Thyroid gland (tissue), 4 donors: Measurements from ENCODE around the gene MBD3. TPM values are rescaled to one million over a fixed set of nuclear protein-coding genes. Genes with fewer than 3 reads are reported as not detected.

Experiments used
- DNase-seq, 2 donors: peaks; one replicate each; pipeline ENCODE4 v3.0.0-alpha.2; 2019
- H3K27ac ChIP-seq, 3 donors: fragments of 200-600 bp; sonication (generic); 1 replicate in 2 of 3; 2 replicates in 1 of 3; pipeline ENCODE4 v1.5.1; 2016 to 2019; ENCODE audit warnings: mild to moderate bottlenecking in 1 of 3, moderate library complexity in 1 of 3
- H3K27me3 ChIP-seq: fragments of 200-600 bp; sonication (generic); one replicate; pipeline ENCODE4 v1.5.1; 2019
- H3K36me3 ChIP-seq, 2 donors: fragments of 200-600 bp; sonication (generic); one replicate each; pipeline ENCODE4 v1.5.1; 2016 to 2019
- H3K4me1 ChIP-seq, 2 donors: fragments of 200-600 bp; sonication (generic); one replicate each; pipeline ENCODE4 v1.5.1; 2017 to 2019
- H3K4me3 ChIP-seq, 3 donors: fragments of 200-600 bp; sonication (generic); replicated peaks in 1 of 3; 1 replicate in 2 of 3; 2 replicates in 1 of 3; pipeline ENCODE4 v1.5.1; 2016; ENCODE audit warnings: mild to moderate bottlenecking in 1 of 3
- H3K9me3 ChIP-seq: fragments of 200-600 bp; sonication (generic); one replicate; pipeline ENCODE4 v1.5.1; 2017
- CTCF ChIP-seq, 6 experiments: fragments of 200-600 bp in 3 of 6; fragments of 450-650 bp in 3 of 6; sonication (generic) in 3 of 6; IDR thresholded peaks; one replicate each; pipeline ENCODE4 v1.5.1; 2016 to 2019; ENCODE audit warnings: antibody characterized with exemption in 6 of 6, mild to moderate bottlenecking in 2 of 6, inconsistent platforms in 1 of 6, moderate library complexity in 1 of 6
- POLR2A ChIP-seq, 2 donors: fragments of 450-650 bp; IDR thresholded peaks; one replicate each; pipeline ENCODE4 v1.6.1; 2017; ENCODE audit warnings: antibody characterized with exemption in 2 of 2, mild to moderate bottlenecking in 2 of 2, moderate library complexity in 1 of 2
- WGBS, 2 donors: methylation state at CpG; one replicate each; pipeline ENCODE4 v1.1.5; 2017; 5-methylcytosine and 5-hydroxymethylcytosine counted together
- intact Hi-C: fragments of 100-400 bp; cut with DNase I; formaldehyde crosslinking; loops from one replicate; pipeline ENCODE4 v1.15.1; 2023
- total RNA-seq, 4 donors: library from RNA; depleted of rRNA; stranded (reverse); fragments of >200 nt; gene quantifications; one replicate each; pipeline ENCODE4 v1.2.3, GENCODE V29; 2016

The MBD3 gene
- total RNA-seq, 4 donors from 2014 or later = 58.2 to 149 (median 115) TPM

GRCh38 chr19:1609103-1609396, 16.4 kb upstream of the MBD3 start:
- 44 to 65% methylated on average over 6 to 10 of the region's 10 CpGs for WGBS, 2 donors
- H3K27me3 ChIP-seq = no peaks in the 10 kb centered on the region
- DNase-seq = no peak
- H3K9me3 ChIP-seq = no peaks in the 10 kb centered on the region
- intact Hi-C loops = no loop called here
- no peak overlapping the region for H3K27ac ChIP-seq
- peaks cover 14% of the 10 kb centered on the region in 2 donors for H3K4me1 ChIP-seq
- TF ChIP-seq CTCF (IDR thresholded peaks at IDR 0.05) = no peak
- no peak for TF ChIP-seq POLR2A (IDR thresholded peaks at IDR 0.05)
- H3K36me3 ChIP-seq = peaks cover 0 to 12% of the 10 kb centered on the region in 2 donors
- no peak overlapping the region for H3K4me3 ChIP-seq

GRCh38 chr19:1608359-1609102, 15.9 kb upstream of the MBD3 start:
- Histone ChIP-seq H3K4me3 (no peak overlapping the region), H3K36me3 (peaks cover 0 to 12% of the 10 kb centered on the region in 2 donors), H3K27me3 (no peaks in the 10 kb centered on the region), H3K9me3 (no peaks in the 10 kb centered on the region), H3K4me1 (peaks cover 17 to 20% of the 10 kb centered on the region in 2 donors), H3K27ac (no peak overlapping the region)
- TF ChIP-seq CTCF (IDR thresholded peaks at IDR 0.05) (no peak), POLR2A (IDR thresholded peaks at IDR 0.05) (no peak)
- WGBS, 2 donors = 56 to 63% methylated on average over 9 to 19 of the region's 23 CpGs
- intact Hi-C loops = no loop called here
- DNase-seq = peak; percentile 26 to 31

- intact Hi-C loops = loop anchor here (2.0 kb wide), 1 partner anchor 45 kb away; no protein-coding TSS in a partner anchor
- H3K27me3 ChIP-seq = no peaks in the 10 kb centered on the region
- peak overlapping the region in 1 of 3 donors; percentile 97 for H3K4me3 ChIP-seq
- no peak for TF ChIP-seq POLR2A (IDR thresholded peaks at IDR 0.05)
- TF ChIP-seq CTCF (IDR thresholded peaks at IDR 0.05) = no peak
- WGBS, 2 donors = 17 to 20% methylated on average over 16 of the region's 16 CpGs
- peak overlapping the region; percentile 34 to 83 (median 83) for H3K27ac ChIP-seq
- no peaks in the 10 kb centered on the region for H3K9me3 ChIP-seq
- peaks cover 17 to 30% of the 10 kb centered on the region in 2 donors for H3K4me1 ChIP-seq
- no peak for DNase-seq
- peaks cover 0 to under 1% of the 10 kb centered on the region in 2 donors for H3K36me3 ChIP-seq
These were observed 13.5 kb upstream of the MBD3 start for GRCh38 chr19:1606138-1606651.

GRCh38 chr19:1605236-1606137, 12.8 kb upstream of the MBD3 start, which contains the start of gene UQCR11:
Gene UQCR11 (minus strand): TSS chr19:1605462. CDS start chr19:1605409, 53 bp downstream.
- Histone ChIP-seq H3K9me3 (no peaks in the 10 kb centered on the region), H3K36me3 (no peaks in the 10 kb centered on the region), H3K27ac (peak within 1 kb of the TSS; percentile 34 to 83 (median 83)), H3K27me3 (no peaks in the 10 kb centered on the region), H3K4me3 (peak within 1 kb of the TSS; percentile 84 to 97 (median 93)), H3K4me1 (peaks cover 17 to 30% of the 10 kb centered on the region in 2 donors)
- intact Hi-C loops = loop anchor here (2.0 kb wide), 1 partner anchor 45 kb away; no protein-coding TSS in a partner anchor
- WGBS, 2 donors = 0 to 1% methylated on average over 22 to 34 of the region's 79 CpGs
- peak; percentile 95 to 96 for DNase-seq
- TF ChIP-seq CTCF (IDR thresholded peaks at IDR 0.05) = peak in 4 of 6 experiments; percentile 54 to 76 (median 69)
- TF ChIP-seq POLR2A (IDR thresholded peaks at IDR 0.05) = peak in 1 of 2 donors; percentile 76
